OCI-LY1 (cell line): Measurements from ENCODE around the gene COL9A3.

Experiments
- CTCF ChIP-seq: fragments of 200-600 bp; sonication (generic), shearing (Covaris generic); IDR thresholded peaks from 2 replicates; pipeline ENCODE4 v1.5.1; 2017; ENCODE audit warnings: mild to moderate bottlenecking, antibody characterized with exemption, low read length, moderate library complexity, mixed read lengths
- EZH2 ChIP-seq: fragments of 200-600 bp; sonication (generic), shearing (Covaris generic); IDR thresholded peaks from 2 replicates; pipeline ENCODE4 v1.8.0; 2017; ENCODE audit warnings: borderline replicate concordance, mixed run types, mild to moderate bottlenecking, antibody characterized with exemption, low read length, moderate library complexity, mixed read lengths

GRCh38 chr20:62838128-62838891 lies 21.5 kb downstream of the COL9A3 start:
- no peak for TF ChIP-seq CTCF
- no peak for TF ChIP-seq EZH2
